ENCODE results near the gene ZBTB7C. TPM values are rescaled to one million over a fixed set of nuclear protein-coding genes. Genes with fewer than 3 reads are reported as not detected.

ZBTB7C gene
- total RNA-seq, 3 donors from 2014 or later (not counting 1 experiment from before 2014, with no cell fraction given) = 0.07 TPM; not detected in 2

DNA sequence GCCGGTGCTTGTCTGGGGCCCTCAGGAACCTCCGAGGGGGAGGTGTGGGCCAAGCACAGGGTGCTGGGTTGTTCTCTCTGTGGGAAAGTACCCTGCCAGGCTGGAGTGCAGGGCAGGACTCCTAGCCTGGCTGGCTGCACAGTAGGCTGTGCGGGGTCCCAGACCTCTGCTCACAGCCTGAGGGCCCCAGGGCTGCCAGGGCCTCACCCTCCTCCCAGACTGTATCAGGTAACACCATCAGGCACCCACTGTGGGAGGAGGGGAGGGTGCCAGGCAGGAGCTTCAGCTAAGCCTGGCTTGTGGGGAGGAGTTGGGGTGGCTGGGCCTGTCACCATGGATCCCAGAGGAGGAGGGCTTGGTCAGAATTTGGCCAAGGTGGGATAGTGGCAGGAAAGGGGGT, 266.8 kb downstream of the ZBTB7C start:
- H3K4me3 Mint-ChIP-seq = no peak overlapping the region
- ATAC-seq = no peak
- no peak overlapping the region for H3K27ac Mint-ChIP-seq
- no peaks in the 10 kb centered on the region for H3K9me3 Mint-ChIP-seq
- 87% methylated on average over 3 of the region's 3 CpGs for WGBS (ENCODE audit: insufficient coverage)
- no peak overlapping the region for H3K4me3 ChIP-seq (ENCODE audit: low read length)
- H3K27me3 ChIP-seq (ENCODE audit: control insufficient read depth, insufficient read depth, low read length) = peaks cover 3% of the 10 kb centered on the region
- peaks cover 24% of the 10 kb centered on the region in 2 donors for H3K27me3 Mint-ChIP-seq (ENCODE audit: low read depth in 2 of 2)
- no peak overlapping the region for H3K27ac ChIP-seq (ENCODE audit: low read length)
- DNase-seq = no peak
- H3K4me1 ChIP-seq (ENCODE audit: control insufficient read depth, insufficient read depth, low read length) = no peaks in the 10 kb centered on the region
- no peaks in the 10 kb centered on the region for H3K9me3 ChIP-seq (ENCODE audit: control insufficient read depth, insufficient read depth, low read length)
- TF ChIP-seq, protein P1, sequence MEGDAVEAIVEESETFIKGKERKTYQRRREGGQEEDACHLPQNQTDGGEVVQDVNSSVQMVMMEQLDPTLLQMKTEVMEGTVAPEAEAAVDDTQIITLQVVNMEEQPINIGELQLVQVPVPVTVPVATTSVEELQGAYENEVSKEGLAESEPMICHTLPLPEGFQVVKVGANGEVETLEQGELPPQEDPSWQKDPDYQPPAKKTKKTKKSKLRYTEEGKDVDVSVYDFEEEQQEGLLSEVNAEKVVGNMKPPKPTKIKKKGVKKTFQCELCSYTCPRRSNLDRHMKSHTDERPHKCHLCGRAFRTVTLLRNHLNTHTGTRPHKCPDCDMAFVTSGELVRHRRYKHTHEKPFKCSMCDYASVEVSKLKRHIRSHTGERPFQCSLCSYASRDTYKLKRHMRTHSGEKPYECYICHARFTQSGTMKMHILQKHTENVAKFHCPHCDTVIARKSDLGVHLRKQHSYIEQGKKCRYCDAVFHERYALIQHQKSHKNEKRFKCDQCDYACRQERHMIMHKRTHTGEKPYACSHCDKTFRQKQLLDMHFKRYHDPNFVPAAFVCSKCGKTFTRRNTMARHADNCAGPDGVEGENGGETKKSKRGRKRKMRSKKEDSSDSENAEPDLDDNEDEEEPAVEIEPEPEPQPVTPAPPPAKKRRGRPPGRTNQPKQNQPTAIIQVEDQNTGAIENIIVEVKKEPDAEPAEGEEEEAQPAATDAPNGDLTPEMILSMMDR (IDR thresholded peaks at IDR 0.05) = no peak
- no peaks in the 10 kb centered on the region for H3K36me3 ChIP-seq (ENCODE audit: control insufficient read depth, insufficient read depth, low read length)
- no peaks in the 10 kb centered on the region for H3K4me1 Mint-ChIP-seq
- intact Hi-C loops (cut with micrococcal nuclease) = no loop called here
- no peaks in the 10 kb centered on the region for H3K36me3 Mint-ChIP-seq

- no peak for ATAC-seq
- Mint-ChIP-seq H3K27me3 (ENCODE audit: low read depth in 2 of 2) (peaks cover 29 to 31% of the 10 kb centered on the region in 2 donors), H3K27ac (no peak overlapping the region), H3K36me3 (no peaks in the 10 kb centered on the region), H3K4me3 (no peak overlapping the region), H3K9me3 (no peaks in the 10 kb centered on the region), H3K4me1 (no peaks in the 10 kb centered on the region)
- TF ChIP-seq, protein P1 (IDR thresholded peaks at IDR 0.05) = no peak
- no peak overlapping the region for H3K4me3 ChIP-seq (ENCODE audit: low read length)
- 94% methylated on average over 10 of the region's 10 CpGs for WGBS (ENCODE audit: insufficient coverage)
- no peaks in the 10 kb centered on the region for H3K36me3 ChIP-seq (ENCODE audit: control insufficient read depth, insufficient read depth, low read length)
- no peak for DNase-seq
- no peak overlapping the region for H3K27ac ChIP-seq (ENCODE audit: low read length)
- intact Hi-C loops (cut with micrococcal nuclease) = no loop called here
- no peaks in the 10 kb centered on the region for H3K4me1 ChIP-seq (ENCODE audit: control insufficient read depth, insufficient read depth, low read length)
- peaks cover 6% of the 10 kb centered on the region for H3K27me3 ChIP-seq (ENCODE audit: control insufficient read depth, insufficient read depth, low read length)
- H3K9me3 ChIP-seq (ENCODE audit: control insufficient read depth, insufficient read depth, low read length) = no peaks in the 10 kb centered on the region
Measured at GRCh38 chr18:48140731-48141130, 268.5 kb downstream of the ZBTB7C start.

DNA sequence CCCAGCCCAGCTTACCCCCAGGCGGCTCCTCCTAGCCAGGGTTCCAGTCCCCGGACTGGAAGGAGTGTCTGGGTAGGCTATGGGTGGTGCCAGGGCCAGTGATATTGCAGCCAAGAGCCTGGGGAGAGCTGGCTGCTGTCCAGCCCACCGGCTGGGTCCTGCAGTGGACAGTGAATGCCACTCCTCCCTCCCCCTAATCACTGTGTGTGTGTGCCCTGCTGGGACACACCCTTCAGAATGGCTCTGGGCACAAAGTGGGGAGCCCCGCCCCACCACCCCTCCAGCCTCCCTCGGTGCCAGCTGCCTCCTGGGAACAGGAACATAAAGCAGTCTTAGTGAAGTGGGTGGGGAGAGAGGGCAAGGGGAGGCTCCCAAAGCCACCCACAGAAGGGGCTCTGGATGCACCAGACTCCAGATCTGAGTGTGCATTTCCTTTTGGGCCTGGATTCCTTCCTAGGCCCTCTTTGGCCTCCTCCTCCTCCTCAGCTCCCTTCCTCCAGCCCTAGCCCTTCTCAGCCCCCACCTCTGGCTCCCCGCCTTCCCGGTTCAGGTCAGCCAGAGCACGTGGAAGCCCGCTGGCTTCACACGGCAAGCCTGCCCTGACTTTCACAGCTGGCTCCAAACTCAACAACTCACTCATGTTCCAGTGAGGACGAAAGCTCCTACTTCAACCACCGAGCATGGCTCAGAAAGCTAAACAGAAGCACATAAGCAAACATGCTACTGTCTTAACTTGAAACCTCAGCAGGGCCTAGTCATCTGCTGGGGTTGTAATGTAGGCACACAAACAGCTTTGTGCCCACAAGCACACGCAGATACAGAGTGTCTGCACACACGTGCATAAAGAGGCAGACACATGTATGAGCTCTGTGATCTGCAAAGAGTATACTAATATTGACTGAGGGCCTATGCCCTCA, 269.5 kb downstream of the ZBTB7C start:
- H3K36me3 Mint-ChIP-seq = no peaks in the 10 kb centered on the region
- intact Hi-C loops (cut with micrococcal nuclease) = no loop called here

More for the DNA sequence above, 269.5 kb downstream of the ZBTB7C start:
- TF ChIP-seq, protein P1 (IDR thresholded peaks at IDR 0.05) = no peak
- 86% methylated on average over 12 of the region's 14 CpGs for WGBS (ENCODE audit: insufficient coverage)
- Histone ChIP-seq H3K4me1 (ENCODE audit: control insufficient read depth, insufficient read depth, low read length) (no peaks in the 10 kb centered on the region), H3K4me3 (ENCODE audit: low read length) (no peak overlapping the region), H3K27ac (ENCODE audit: low read length) (no peak overlapping the region), H3K9me3 (ENCODE audit: control insufficient read depth, insufficient read depth, low read length) (no peaks in the 10 kb centered on the region), H3K27me3 (ENCODE audit: control insufficient read depth, insufficient read depth, low read length) (peaks cover 11% of the 10 kb centered on the region), H3K36me3 (ENCODE audit: control insufficient read depth, insufficient read depth, low read length) (no peaks in the 10 kb centered on the region)
- no peak overlapping the region for H3K27ac Mint-ChIP-seq
- H3K4me1 Mint-ChIP-seq = no peaks in the 10 kb centered on the region
- no peak for ATAC-seq
- no peak overlapping the region for H3K4me3 Mint-ChIP-seq
- no peaks in the 10 kb centered on the region for H3K9me3 Mint-ChIP-seq
- peaks cover 33 to 38% of the 10 kb centered on the region in 2 donors for H3K27me3 Mint-ChIP-seq (ENCODE audit: low read depth in 2 of 2)
- DNase-seq = no peak
